GM13977 (cell line): Measurements from ENCODE around the gene PCSK2.

Experiments used
- DNase-seq: peaks from one replicate; pipeline ENCODE4 v3.0.0; 2012; ENCODE audit warnings: low spot score
- in situ Hi-C: fragments of 300-500 bp; cut with MboI; formaldehyde crosslinking; loops from one replicate; pipeline ENCODE4 v1.12.0; 2022; ENCODE audit warnings: low sequenced_read_pairs, low pct_unique_long_range_greater_than_20kb, mixed read lengths, inconsistent platforms; ENCODE audit not compliant: unreplicated experiment
- TF ChIP-seq, protein P1 (sequence below): IDR thresholded peaks from 2 replicates; pipeline ENCODE4 v1.5.1; 2012; ENCODE audit warnings: mild to moderate bottlenecking, control low read depth; ENCODE audit not compliant: insufficient read depth; ENCODE audit errors: extremely low read depth, missing control alignments

Gene PCSK2

DNA sequence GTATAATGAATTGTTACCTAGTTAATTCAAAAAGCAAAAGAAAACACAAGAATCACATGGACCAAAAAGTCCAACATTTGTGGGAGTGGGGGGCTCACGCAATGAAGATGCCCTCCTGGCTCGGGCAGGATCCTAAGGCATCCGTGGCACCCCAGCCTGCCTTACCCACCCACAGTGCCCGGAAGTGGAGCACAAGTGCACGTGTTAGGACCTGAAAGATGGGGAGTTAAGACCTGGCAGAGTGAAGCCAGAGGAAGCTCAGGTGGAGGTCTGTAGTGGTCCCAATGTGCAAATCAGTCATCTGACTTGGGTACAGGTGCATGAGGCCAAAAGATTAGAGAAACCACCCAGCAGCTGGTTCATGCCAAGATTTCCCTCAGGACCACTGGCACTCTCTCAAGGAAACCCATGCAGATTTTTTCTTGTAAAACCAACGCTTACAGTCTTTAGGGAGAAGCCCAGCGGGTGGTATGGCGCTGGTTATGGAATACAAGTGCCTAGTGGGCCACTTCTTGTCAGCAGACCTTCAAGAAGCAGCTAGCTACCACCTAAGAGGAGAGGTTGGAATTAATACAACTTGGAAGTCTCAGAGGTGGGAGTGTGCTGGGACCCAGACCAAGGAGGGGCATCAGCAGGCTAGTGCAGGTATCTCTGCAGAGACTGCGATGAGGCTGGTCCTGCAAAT lies 262.2 kb downstream of the PCSK2 start:
- no peak for DNase-seq

DNA sequence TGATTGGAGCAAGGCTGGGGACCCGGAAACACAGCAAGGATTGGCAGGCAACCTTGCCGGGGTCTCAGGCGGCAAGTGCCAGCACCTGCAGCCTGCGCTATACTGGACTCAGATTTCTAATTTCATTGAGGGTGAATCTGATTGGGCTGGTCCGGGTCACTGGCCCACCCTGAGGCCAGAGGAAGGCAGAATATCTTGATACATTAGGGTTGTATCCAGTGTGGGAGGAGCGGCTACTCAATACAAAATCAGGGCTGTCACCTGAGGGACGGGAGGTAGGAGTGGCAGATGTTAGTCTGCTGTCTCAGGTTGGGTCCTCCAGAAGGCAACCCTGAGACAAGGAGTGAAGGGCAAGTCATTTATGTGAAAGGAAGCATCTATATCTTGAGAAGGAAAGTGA lies 263.7 kb downstream of the PCSK2 start:
- TF ChIP-seq, protein P1, sequence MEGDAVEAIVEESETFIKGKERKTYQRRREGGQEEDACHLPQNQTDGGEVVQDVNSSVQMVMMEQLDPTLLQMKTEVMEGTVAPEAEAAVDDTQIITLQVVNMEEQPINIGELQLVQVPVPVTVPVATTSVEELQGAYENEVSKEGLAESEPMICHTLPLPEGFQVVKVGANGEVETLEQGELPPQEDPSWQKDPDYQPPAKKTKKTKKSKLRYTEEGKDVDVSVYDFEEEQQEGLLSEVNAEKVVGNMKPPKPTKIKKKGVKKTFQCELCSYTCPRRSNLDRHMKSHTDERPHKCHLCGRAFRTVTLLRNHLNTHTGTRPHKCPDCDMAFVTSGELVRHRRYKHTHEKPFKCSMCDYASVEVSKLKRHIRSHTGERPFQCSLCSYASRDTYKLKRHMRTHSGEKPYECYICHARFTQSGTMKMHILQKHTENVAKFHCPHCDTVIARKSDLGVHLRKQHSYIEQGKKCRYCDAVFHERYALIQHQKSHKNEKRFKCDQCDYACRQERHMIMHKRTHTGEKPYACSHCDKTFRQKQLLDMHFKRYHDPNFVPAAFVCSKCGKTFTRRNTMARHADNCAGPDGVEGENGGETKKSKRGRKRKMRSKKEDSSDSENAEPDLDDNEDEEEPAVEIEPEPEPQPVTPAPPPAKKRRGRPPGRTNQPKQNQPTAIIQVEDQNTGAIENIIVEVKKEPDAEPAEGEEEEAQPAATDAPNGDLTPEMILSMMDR, result no peak
- DNase-seq, result no peak
- in situ Hi-C loops, result no loop called here

More for the DNA sequence above, 262.2 kb downstream of the PCSK2 start:
- TF ChIP-seq, protein P1, result no peak
- in situ Hi-C loops, result no loop called here

DNA sequence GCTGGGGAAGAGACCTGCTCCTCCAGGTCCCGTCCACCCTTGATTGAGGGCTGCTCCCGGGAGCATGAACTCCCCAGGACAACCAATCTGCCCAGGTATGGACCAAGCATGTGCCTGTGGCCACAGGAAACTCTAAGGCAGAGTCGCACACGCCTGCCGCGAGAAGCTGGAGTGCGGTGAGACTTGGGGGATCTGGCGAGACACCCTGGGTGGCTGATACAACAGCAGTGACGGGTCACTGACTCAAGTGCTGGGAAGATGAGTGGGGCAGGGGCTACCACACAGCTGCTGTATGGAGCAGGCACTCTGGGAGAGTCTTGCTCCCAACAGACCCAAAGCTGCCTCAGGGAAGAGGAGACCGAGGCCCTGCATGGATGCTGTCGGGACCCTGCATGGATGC lies 264.2 kb downstream of the PCSK2 start:
- DNase-seq, result no peak
- TF ChIP-seq, protein P1, result no peak
- in situ Hi-C loops, result no loop called here

DNA sequence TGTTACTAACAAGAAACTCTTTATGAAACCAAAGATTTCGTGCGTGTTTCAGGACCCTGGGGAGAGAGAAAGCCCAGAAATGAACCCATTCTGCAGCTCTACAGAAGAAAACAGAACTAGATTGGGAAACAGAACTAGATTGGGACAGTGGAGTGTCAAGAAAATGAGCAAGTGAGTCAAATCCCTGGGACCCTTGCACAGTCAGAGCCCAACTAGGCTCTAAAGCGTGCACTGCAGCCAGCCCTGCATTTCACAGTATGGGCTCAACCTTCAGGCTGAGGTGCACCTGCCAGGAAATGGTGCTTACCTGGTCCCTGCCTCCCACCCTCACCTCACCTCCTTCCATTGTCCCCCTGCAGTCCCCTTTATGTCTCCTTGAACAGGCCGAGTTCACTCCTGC lies 264.6 kb downstream of the PCSK2 start:
- no peak for DNase-seq
- in situ Hi-C loops, result no loop called here
- TF ChIP-seq, protein P1, result no peak

DNA sequence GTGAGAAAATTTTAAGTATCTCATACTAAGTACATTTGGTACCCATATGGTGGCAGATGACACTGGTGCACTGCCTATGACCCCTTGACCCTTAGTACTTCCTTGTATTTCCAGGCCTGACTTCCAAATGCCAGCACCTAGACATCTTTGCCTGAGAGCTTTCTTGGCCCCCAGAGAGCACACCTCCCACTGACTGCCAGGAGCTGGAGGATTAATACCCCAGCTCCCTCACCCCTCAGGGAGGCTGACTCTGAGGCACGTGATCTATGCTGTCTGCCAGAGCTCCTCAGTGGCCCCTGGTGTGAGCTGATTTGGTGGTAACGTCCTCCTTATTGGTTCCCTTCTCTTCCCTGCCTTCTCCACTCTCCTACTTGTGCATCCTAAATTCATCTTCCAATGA lies 266.3 kb downstream of the PCSK2 start:
- in situ Hi-C loops, result no loop called here
- DNase-seq, result no peak
- TF ChIP-seq, protein P1, result no peak

DNA sequence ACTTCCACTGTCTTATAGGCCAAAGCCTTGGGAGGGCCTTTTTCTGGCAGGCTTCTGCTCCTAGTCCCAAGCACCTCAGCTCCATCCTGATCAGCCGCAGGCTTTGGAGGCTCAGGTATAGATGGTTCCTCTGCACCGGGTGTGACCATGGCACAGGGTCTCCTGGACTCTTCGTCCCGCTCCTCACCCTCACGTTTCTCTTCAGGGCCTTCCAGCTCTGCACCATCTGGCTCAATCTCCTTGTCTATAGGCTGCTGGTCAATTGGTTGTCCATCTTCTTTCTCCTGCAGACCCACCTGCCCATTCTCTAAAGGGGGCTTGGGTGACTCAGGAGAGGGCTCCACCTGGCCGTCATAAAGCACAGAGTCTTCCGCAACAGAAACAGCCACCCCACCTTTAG lies 267.4 kb downstream of the PCSK2 start:
- TF ChIP-seq, protein P1, result no peak
- DNase-seq, result no peak
- in situ Hi-C loops, result no loop called here

DNA sequence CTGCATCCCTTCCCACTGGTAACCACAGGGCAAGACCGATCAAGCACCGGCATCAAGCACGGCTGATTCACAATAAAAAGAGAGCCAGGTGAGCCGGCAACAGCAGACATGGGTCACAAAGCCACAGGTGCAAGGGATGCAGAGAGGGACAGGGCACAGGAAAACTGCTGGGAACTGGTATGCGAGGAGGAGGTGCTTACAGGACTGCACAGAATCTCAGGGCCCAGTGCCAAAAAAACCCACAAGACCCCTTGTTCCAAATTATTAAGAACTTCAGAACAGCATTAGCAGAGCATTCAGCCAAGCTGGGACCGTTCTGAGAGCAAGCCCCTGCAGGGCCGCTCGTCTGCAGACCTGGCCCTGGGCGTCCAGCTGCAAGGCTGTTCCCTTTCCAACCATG lies 269.0 kb downstream of the PCSK2 start:
- in situ Hi-C loops, result no loop called here
- no peak for DNase-seq
- TF ChIP-seq, protein P1, result no peak
